HEK293 (cell line): ENCODE data around the gene AVPR1B.
"Not testable (repeated sequence)": the region's sequence is repeated elsewhere in the genome, so short reads cannot be mapped to it uniquely, and the experiment has no call there.

Experiments
- CTCF ChIA-PET: fragments of 350-600 bp; formaldehyde crosslinking; extraction: SDS; loops from one replicate; lab custom pipeline; 2021; ENCODE audit warnings: antibody characterized with exemption; lab: Yijun Ruan, JAX
- POLR2A ChIA-PET: fragments of 300-600 bp; formaldehyde crosslinking; extraction: SDS; loops from one replicate; lab custom pipeline; 2020; ENCODE audit warnings: antibody characterized with exemption, inconsistent platforms; lab: Yijun Ruan, JAX
- H3K27ac ChIP-seq: fragments of 200-500 bp; sonication (Bioruptor generic); 2 replicates; pipeline ENCODE4 v1.5.1; 2014; ENCODE audit warnings: low read depth, low read length, control low read depth, inconsistent platforms; ENCODE audit errors: extremely low read depth
- H3K36me3 ChIP-seq, 2 experiments: fragments of 200-500 bp in 1 of 2; sonication (Bioruptor generic) in 1 of 2; 1 replicate in 1 of 2; 2 replicates in 1 of 2; pipeline ENCODE4 v1.5.1; 2014 to 2017; ENCODE audit warnings: inconsistent platforms in 2 of 2, low read length in 2 of 2; ENCODE audit not compliant: control insufficient read depth in 2 of 2, insufficient read depth in 1 of 2
- H3K4me1 ChIP-seq: fragments of 200-500 bp; sonication (Bioruptor generic); 2 replicates; pipeline ENCODE4 v1.5.1; 2014; ENCODE audit warnings: mild to moderate bottlenecking, low read length, inconsistent platforms; ENCODE audit not compliant: control insufficient read depth, insufficient read depth
- H3K4me3 ChIP-seq: 2 replicates; pipeline ENCODE4 v1.5.1; 2011; ENCODE audit warnings: low read depth, mild to moderate bottlenecking, control low read depth, low read length, moderate library complexity
- H3K9me3 ChIP-seq: fragments of 200-500 bp; sonication (Bioruptor generic); 2 replicates; pipeline ENCODE4 v1.5.1; 2014; ENCODE audit warnings: low read depth, low read length, inconsistent platforms; ENCODE audit not compliant: control insufficient read depth, insufficient read depth
- BCL11A ChIP-seq: fragments of 450-650 bp; formaldehyde crosslinking; IDR thresholded peaks from 2 replicates; pipeline ENCODE4 v1.5.1; 2016; ENCODE audit warnings: low read depth, missing biosample characterization, missing genetic modification characterization
- BCL11B ChIP-seq: fragments of 450-650 bp; formaldehyde crosslinking; IDR thresholded peaks from 2 replicates; pipeline ENCODE4 v1.5.1; 2016; ENCODE audit warnings: low read depth, missing biosample characterization, missing genetic modification characterization
- EGR2 ChIP-seq: fragments of 450-650 bp; formaldehyde crosslinking; IDR thresholded peaks from 2 replicates; pipeline ENCODE4 v1.5.1; 2016; ENCODE audit warnings: low read depth, missing biosample characterization, missing genetic modification characterization
- KLF9 ChIP-seq: fragments of 450-650 bp; formaldehyde crosslinking; IDR thresholded peaks from 2 replicates; pipeline ENCODE4 v1.5.1; 2016; ENCODE audit warnings: missing biosample characterization, missing genetic modification characterization, low read depth
- OVOL3 ChIP-seq: fragments of 450-650 bp; formaldehyde crosslinking; IDR thresholded peaks from 2 replicates; pipeline ENCODE4 v1.5.1; 2016; ENCODE audit warnings: missing biosample characterization, missing genetic modification characterization
- PBX3 ChIP-seq: sonication (generic); formaldehyde crosslinking; IDR thresholded peaks from 2 replicates; pipeline ENCODE4 v1.8.1; 2022; ENCODE audit warnings: mild to moderate bottlenecking, moderate library complexity, missing genetic modification reagents
- REPIN1 ChIP-seq: fragments of 450-650 bp; formaldehyde crosslinking; IDR thresholded peaks from 2 replicates; pipeline ENCODE4 v1.5.1; 2017; ENCODE audit warnings: missing biosample characterization, missing genetic modification characterization, low read depth
- SCRT2 ChIP-seq: fragments of 450-650 bp; formaldehyde crosslinking; IDR thresholded peaks from 2 replicates; pipeline ENCODE4 v1.5.1; 2016; ENCODE audit warnings: missing biosample characterization, missing genetic modification characterization
- SP3 ChIP-seq: fragments of 450-650 bp; formaldehyde crosslinking; IDR thresholded peaks from 2 replicates; pipeline ENCODE4 v1.5.1; 2016; ENCODE audit warnings: missing biosample characterization, missing genetic modification characterization
- ZBTB49 ChIP-seq: fragments of 450-650 bp; formaldehyde crosslinking; IDR thresholded peaks from 2 replicates; pipeline ENCODE4 v1.5.1; 2016; ENCODE audit warnings: missing biosample characterization, missing genetic modification characterization, low read depth
- ZBTB8A ChIP-seq: fragments of 450-650 bp; formaldehyde crosslinking; IDR thresholded peaks from 2 replicates; pipeline ENCODE4 v1.5.1; 2016; ENCODE audit warnings: missing biosample characterization, missing genetic modification characterization
- ZFP37 ChIP-seq: fragments of 450-650 bp; formaldehyde crosslinking; IDR thresholded peaks from 2 replicates; pipeline ENCODE4 v1.5.1; 2016; ENCODE audit warnings: missing biosample characterization, missing genetic modification characterization
- ZIC2 ChIP-seq: fragments of 450-650 bp; formaldehyde crosslinking; IDR thresholded peaks from 2 replicates; pipeline ENCODE4 v1.5.1; 2016; ENCODE audit warnings: missing biosample characterization, missing genetic modification characterization
- ZNF133 ChIP-seq: fragments of 450-650 bp; formaldehyde crosslinking; IDR thresholded peaks from 2 replicates; pipeline ENCODE4 v1.5.1; 2016; ENCODE audit warnings: missing biosample characterization, missing genetic modification characterization
- ZNF155 ChIP-seq: fragments of 450-650 bp; formaldehyde crosslinking; IDR thresholded peaks from 2 replicates; pipeline ENCODE4 v1.5.1; 2016; ENCODE audit warnings: missing biosample characterization, missing genetic modification characterization
- ZNF433 ChIP-seq: fragments of 450-650 bp; formaldehyde crosslinking; IDR thresholded peaks from 2 replicates; pipeline ENCODE4 v1.5.1; 2016; ENCODE audit warnings: missing biosample characterization, missing genetic modification characterization, low read depth
- ZNF449 ChIP-seq: fragments of 450-650 bp; formaldehyde crosslinking; IDR thresholded peaks from 2 replicates; pipeline ENCODE4 v1.5.1; 2017; ENCODE audit warnings: missing biosample characterization, mild to moderate bottlenecking, missing genetic modification characterization, moderate library complexity
- ZNF560 ChIP-seq: fragments of 450-650 bp; formaldehyde crosslinking; IDR thresholded peaks from 2 replicates; pipeline ENCODE4 v1.5.1; 2017; ENCODE audit warnings: missing biosample characterization, missing genetic modification characterization, borderline replicate concordance
- ZNF561 ChIP-seq: fragments of 450-650 bp; IDR thresholded peaks from 2 replicates; pipeline ENCODE4 v1.5.1; 2018; ENCODE audit warnings: missing biosample characterization, missing genetic modification characterization, borderline replicate concordance
- ZNF654 ChIP-seq: fragments of 450-650 bp; formaldehyde crosslinking; IDR thresholded peaks from 2 replicates; pipeline ENCODE4 v1.5.1; 2016; ENCODE audit warnings: low read depth, missing biosample characterization, missing genetic modification characterization

AVPR1B gene

GRCh38 chr1:206065547-206066145 lies 51.5 kb downstream of the AVPR1B start:
- no peaks in the 10 kb centered on the region for H3K36me3 ChIP-seq
- no peak overlapping the region for H3K27ac ChIP-seq
- no peaks in the 10 kb centered on the region for H3K4me1 ChIP-seq
- TF ChIP-seq ZFP37 (tag by site-specific recombination), result 0 out of 2 replicates have a peak, but pooled peaks have one; percentile 62
- no peak for TF ChIP-seq BCL11B (tag by site-specific recombination)
- CTCF ChIA-PET, result no interaction called here
- POLR2A ChIA-PET, result no interaction called here
- H3K9me3 ChIP-seq, result no peaks in the 10 kb centered on the region
- H3K4me3 ChIP-seq, result no peak overlapping the region

GRCh38 chr1:206064501-206064900 lies 52.7 kb downstream of the AVPR1B start:
- H3K4me1 ChIP-seq, result not testable (repeated sequence)

GRCh38 chr1:206064001-206064400 lies 53.2 kb downstream of the AVPR1B start:
- CTCF ChIA-PET, H3K27ac ChIP-seq, H3K4me3 ChIP-seq, H3K9me3 ChIP-seq, H3K36me3 ChIP-seq, H3K4me1 ChIP-seq, POLR2A ChIA-PET: not testable (repeated sequence)

More at GRCh38 chr1:206064501-206064900, 52.7 kb downstream of the AVPR1B start:
- H3K4me3 ChIP-seq, POLR2A ChIA-PET, H3K27ac ChIP-seq, H3K36me3 ChIP-seq, CTCF ChIA-PET, H3K9me3 ChIP-seq: not testable (repeated sequence)

GRCh38 chr1:206062464-206062863 lies 54.7 kb downstream of the AVPR1B start:
- no peaks in the 10 kb centered on the region for H3K36me3 ChIP-seq
- no peak for TF ChIP-seq ZNF560 (tag by site-specific recombination)
- TF ChIP-seq ZNF449 (tag by site-specific recombination), result no peak
- TF ChIP-seq SP3 (tag by site-specific recombination), result no peak
- no peak for TF ChIP-seq ZIC2 (tag by site-specific recombination)
- TF ChIP-seq EGR2 (tag by site-specific recombination), result no peak
- no peak for TF ChIP-seq ZNF561 (tag by site-specific recombination)
- TF ChIP-seq BCL11A (tag by site-specific recombination), result no peak
- no peak for TF ChIP-seq ZNF654 (tag by site-specific recombination)
- H3K4me3 ChIP-seq, result no peak overlapping the region
- CTCF ChIA-PET, result interaction anchor here (0.6 to 1.5 kb wide), 2 partner anchors 44 to 522 kb away, joined by 3 read pairs; no protein-coding TSS in a partner anchor
- POLR2A ChIA-PET, result no interaction called here
- H3K9me3 ChIP-seq, result no peaks in the 10 kb centered on the region
- no peak overlapping the region for H3K27ac ChIP-seq
- no peaks in the 10 kb centered on the region for H3K4me1 ChIP-seq

- no peak overlapping the region for H3K4me3 ChIP-seq
- no peaks in the 10 kb centered on the region for H3K36me3 ChIP-seq
- ChIA-PET CTCF (interaction anchor here (1.3 to 1.7 kb wide), 2 partner anchors 31 to 83 kb away, joined by 5 read pairs; no protein-coding TSS in a partner anchor), POLR2A (no interaction called here)
- no peaks in the 10 kb centered on the region for H3K4me1 ChIP-seq
- H3K27ac ChIP-seq, result no peak overlapping the region
- no peaks in the 10 kb centered on the region for H3K9me3 ChIP-seq
- TF ChIP-seq REPIN1 (tag by site-specific recombination) (no peak), KLF9 (tag by site-specific recombination) (no peak), ZNF155 (tag by site-specific recombination) (no peak), SCRT2 (tag by site-specific recombination) (no peak), ZNF433 (tag by site-specific recombination) (no peak), PBX3 (CRISPR knock-in tag) (no peak), OVOL3 (tag by site-specific recombination) (no peak), ZBTB49 (tag by site-specific recombination) (no peak), ZBTB8A (tag by site-specific recombination) (no peak), ZNF133 (tag by site-specific recombination) (no peak)
These were observed 56.3 kb downstream of the AVPR1B start for GRCh38 chr1:206060844-206061243.
